Heart left ventricle (tissue), 13 donors: ENCODE data around the gene NTRK2.

ENCODE experiments used
- CTCF ChIP-seq, 12 donors: fragments of 200-600 bp; sonication (generic) in 4 of 12; IDR thresholded peaks; one replicate each; pipeline versions ENCODE4 v1.5.0 to v1.8.0; 2018 to 2022; ENCODE audit warnings: antibody characterized with exemption in 12 of 12, mild to moderate bottlenecking in 5 of 12
- POLR2A ChIP-seq, 2 donors: fragments of 450-650 bp; IDR thresholded peaks; one replicate each; pipeline ENCODE4 v1.6.1; 2017; ENCODE audit warnings: antibody characterized with exemption in 2 of 2, mild to moderate bottlenecking in 2 of 2, moderate library complexity in 2 of 2
- donor health status: ischemic (EF 13 %, LVEDD 7.1; RV severe dilation, severe dysfunction).
- donor health status: DM: no; HTN: yes; CAD: no.
- donor health status: DM: no; HTN: no; CAD: no.
- donor health status: ischemic (EF 25% LVEDD 6.9; RV normal size, moderate dysfunction).
- donor health status: ischemic (EF 25% LVEDD 5.7; RV mildly dilated, moderate dysfunction).
- donor health status: ischemic (EF 35%, LVEDD 5.7; RV mildly dilated, moderate dysfunction).
- donor health status: nonischemic (EF 11% LVEDD 7.7; RV severe dilation, severe dysfunction).
- donor health status: DM: yes; HTN: yes; CAD: no.
- donor health status: PGD.
- donor health status: ischemic (EF 29% LVEDD 5.4; RV normal size, mild dysfunction).
- donor health status: nonischemic (EF 23%, LVEDD 6.1; RV moderate dilation, normal function).

DNA sequence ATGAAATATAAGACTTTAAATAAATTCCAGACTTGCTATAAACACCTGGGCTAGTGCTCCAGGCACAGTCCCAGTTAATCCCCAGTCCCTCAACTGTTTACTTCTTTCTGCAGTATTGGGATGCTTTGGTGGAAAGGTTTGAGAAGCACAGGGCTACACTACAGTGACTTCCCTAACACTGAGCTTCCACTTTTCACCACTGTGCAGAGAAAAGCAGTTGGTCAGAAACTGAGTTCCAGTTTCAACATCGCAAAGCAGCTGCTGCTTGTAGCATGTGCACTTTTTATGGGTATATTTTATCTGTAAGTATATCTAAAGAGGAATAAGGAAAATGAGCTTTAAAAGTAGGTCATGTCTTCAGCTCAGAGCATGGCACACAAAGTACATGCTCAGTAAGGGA, 339.7 kb downstream of the NTRK2 start:
- TF ChIP-seq CTCF (IDR thresholded peaks at IDR 0.05) (no peak), POLR2A (IDR thresholded peaks at IDR 0.05) (no peak)
